ENCODE data around the gene KCNA3. TPM values are rescaled to one million over a fixed set of nuclear protein-coding genes. Genes with fewer than 3 reads are reported as not detected.

The KCNA3 gene
- 10 to 100 TPM; 23.8 to 32.3 (median 27.4) TPM for total RNA-seq

DNA sequence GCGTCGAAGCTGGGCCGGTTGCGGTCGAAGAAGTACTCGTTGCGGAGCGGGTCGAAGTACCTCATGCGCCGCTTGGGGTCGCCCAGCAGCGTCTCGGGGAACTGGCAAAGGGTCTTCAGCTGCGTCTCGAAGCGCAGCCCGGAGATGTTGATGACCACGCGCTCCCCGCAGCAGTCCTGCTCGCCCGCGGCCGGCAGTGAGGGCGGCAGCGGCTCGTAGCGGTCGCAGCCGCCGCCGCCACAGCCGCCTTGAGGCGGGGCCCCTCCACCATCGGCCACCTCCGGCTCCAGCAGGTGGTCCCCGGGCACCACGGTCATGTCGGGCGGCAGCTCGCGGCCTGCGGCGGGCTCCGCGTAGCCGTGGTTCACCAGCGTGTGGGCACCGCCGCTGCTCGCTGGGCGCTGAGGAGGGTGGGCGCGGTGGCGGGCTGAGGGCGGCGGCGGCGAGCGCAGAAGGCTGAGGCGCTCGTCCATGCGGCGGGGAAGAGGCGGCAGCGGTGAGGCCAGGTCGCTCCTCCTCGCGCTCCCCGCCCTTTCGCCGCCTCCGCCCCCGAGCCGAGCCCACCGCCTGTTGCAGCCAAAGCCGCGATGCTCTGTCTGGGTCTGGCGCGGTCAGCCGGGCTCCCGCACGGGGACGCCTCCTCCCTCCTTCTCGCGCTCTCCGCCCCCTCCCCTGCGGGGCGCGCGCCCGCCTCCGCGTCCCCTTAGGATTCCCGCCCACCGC lies at the start of gene KCNA3:
KCNA3 (minus strand) TSS at position 604 of the 723 bp plus-strand sequence; CDS start at position 473, 131 bp downstream.
- Mint-ChIP-seq H3K4me3 (peak within 1 kb of the TSS; percentile 95), H3K9me3 (no peaks in the 10 kb centered on the region), H3K4me1 (ENCODE audit: low read depth) (peaks cover 55% of the 10 kb centered on the region), H3K36me3 (ENCODE audit: insufficient read depth) (peaks cover 3% of the 10 kb centered on the region), H3K27me3 (ENCODE audit: low read depth) (no peaks in the 10 kb centered on the region)
- DNase-seq (peak; percentile 65), ATAC-seq (peak; percentile 44 to 45)

DNA sequence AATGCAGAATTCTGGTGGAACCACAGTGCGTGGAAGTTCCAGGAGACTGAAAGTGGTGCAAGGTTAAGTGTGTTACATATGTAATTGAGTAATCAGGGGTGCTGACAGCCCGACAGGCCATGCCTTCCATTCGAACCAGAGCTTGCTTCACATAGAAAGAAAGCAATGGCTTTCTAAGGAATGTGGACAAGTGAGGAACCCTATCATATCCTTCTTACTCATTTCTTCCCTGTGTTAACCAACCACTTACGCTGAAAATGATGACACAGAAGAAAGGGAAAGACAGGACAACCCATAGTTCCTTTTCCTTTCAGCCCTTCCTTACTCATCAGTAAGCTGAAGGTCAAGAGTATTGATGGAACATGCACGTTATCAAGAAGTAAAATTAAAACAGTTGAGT lies 48.1 kb upstream of the KCNA3 start:
- ATAC-seq, result no peak
- DNase-seq, result no peak
- Mint-ChIP-seq H3K27me3 (ENCODE audit: low read depth) (no peaks in the 10 kb centered on the region), H3K4me3 (no peak overlapping the region), H3K36me3 (ENCODE audit: insufficient read depth) (no peaks in the 10 kb centered on the region), H3K9me3 (no peaks in the 10 kb centered on the region), H3K4me1 (ENCODE audit: low read depth) (peaks cover 20% of the 10 kb centered on the region)

DNA sequence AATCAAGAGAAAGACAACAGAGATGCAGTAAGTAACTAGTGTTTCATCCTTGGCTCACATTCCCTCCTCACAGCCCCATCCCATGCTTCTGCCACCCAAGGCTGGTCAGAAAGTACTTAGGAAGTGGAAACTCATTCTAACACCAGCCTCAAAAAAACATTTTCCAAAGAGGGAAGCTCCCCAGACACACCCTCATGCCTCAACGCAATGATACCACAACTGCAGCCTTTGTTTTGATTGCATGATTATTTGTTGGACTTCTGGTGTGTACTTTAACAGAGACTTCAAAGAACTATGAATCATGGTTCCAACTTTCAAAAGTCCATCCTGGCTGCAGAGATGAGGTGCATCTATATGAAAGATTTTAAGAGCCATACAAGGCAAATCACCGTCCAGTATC lies 45.2 kb upstream of the KCNA3 start:
- H3K4me1 Mint-ChIP-seq (ENCODE audit: low read depth), result no peaks in the 10 kb centered on the region
- no peaks in the 10 kb centered on the region for H3K9me3 Mint-ChIP-seq
- no peaks in the 10 kb centered on the region for H3K36me3 Mint-ChIP-seq (ENCODE audit: insufficient read depth)
- ATAC-seq (no peak), DNase-seq (no peak)
- no peaks in the 10 kb centered on the region for H3K27me3 Mint-ChIP-seq (ENCODE audit: low read depth)
- H3K4me3 Mint-ChIP-seq, result no peak overlapping the region

DNA sequence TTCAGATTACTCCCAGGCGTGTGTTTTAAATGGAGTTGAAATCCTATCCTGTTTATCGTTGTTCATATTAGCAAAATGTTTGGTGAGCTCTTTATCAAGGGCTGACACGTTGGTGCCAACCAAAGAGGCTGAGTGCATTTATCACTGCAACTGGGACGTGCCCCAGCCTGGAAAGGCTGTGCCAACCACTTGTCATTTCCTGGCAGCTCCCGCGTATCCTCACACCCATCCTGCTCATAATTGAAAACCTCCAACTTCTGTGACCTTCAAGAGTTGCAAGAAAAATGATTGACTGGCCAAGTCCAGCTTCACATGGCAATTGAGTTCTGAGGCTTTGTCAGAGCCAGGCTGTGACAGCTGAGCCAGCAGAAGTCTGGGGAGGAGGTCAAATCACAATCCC lies 43.7 kb upstream of the KCNA3 start:
- Mint-ChIP-seq H3K27me3 (ENCODE audit: low read depth) (no peaks in the 10 kb centered on the region), H3K4me1 (ENCODE audit: low read depth) (no peaks in the 10 kb centered on the region), H3K4me3 (no peak overlapping the region), H3K36me3 (ENCODE audit: insufficient read depth) (no peaks in the 10 kb centered on the region), H3K9me3 (no peaks in the 10 kb centered on the region)
- ATAC-seq (no peak), DNase-seq (no peak)

GRCh38 chr1:110717179-110717578 lies 42.4 kb upstream of the KCNA3 start:
- H3K36me3 Mint-ChIP-seq (ENCODE audit: insufficient read depth), result no peaks in the 10 kb centered on the region
- no peak overlapping the region for H3K4me3 Mint-ChIP-seq
- H3K4me1 Mint-ChIP-seq (ENCODE audit: low read depth), result no peaks in the 10 kb centered on the region
- DNase-seq (no peak), ATAC-seq (no peak)
- H3K9me3 Mint-ChIP-seq, result no peaks in the 10 kb centered on the region
- H3K27me3 Mint-ChIP-seq (ENCODE audit: low read depth), result no peaks in the 10 kb centered on the region

- DNase-seq (no peak), ATAC-seq (no peak)
- Mint-ChIP-seq H3K36me3 (ENCODE audit: insufficient read depth) (no peaks in the 10 kb centered on the region), H3K4me1 (ENCODE audit: low read depth) (peaks cover 11% of the 10 kb centered on the region), H3K4me3 (no peak overlapping the region), H3K9me3 (no peaks in the 10 kb centered on the region), H3K27me3 (ENCODE audit: low read depth) (no peaks in the 10 kb centered on the region)
Observed at GRCh38 chr1:110714374-110714995, 39.7 kb upstream of the KCNA3 start.

GRCh38 chr1:110713221-110713620 lies 38.5 kb upstream of the KCNA3 start:
- no peaks in the 10 kb centered on the region for H3K27me3 Mint-ChIP-seq (ENCODE audit: low read depth)
- no peak overlapping the region for H3K4me3 Mint-ChIP-seq
- no peaks in the 10 kb centered on the region for H3K36me3 Mint-ChIP-seq (ENCODE audit: insufficient read depth)
- ATAC-seq, result no peak
- peaks cover 11% of the 10 kb centered on the region for H3K4me1 Mint-ChIP-seq (ENCODE audit: low read depth)
- no peak for DNase-seq
- H3K9me3 Mint-ChIP-seq, result no peaks in the 10 kb centered on the region

GRCh38 chr1:110710314-110710713 lies 35.6 kb upstream of the KCNA3 start:
- Mint-ChIP-seq H3K9me3 (no peaks in the 10 kb centered on the region), H3K36me3 (ENCODE audit: insufficient read depth) (no peaks in the 10 kb centered on the region), H3K4me3 (no peak overlapping the region), H3K4me1 (ENCODE audit: low read depth) (peaks cover 11% of the 10 kb centered on the region), H3K27me3 (ENCODE audit: low read depth) (no peaks in the 10 kb centered on the region)
- DNase-seq (no peak), ATAC-seq (no peak)

- Mint-ChIP-seq H3K4me1 (ENCODE audit: low read depth) (peaks cover 11% of the 10 kb centered on the region), H3K36me3 (ENCODE audit: insufficient read depth) (no peaks in the 10 kb centered on the region), H3K9me3 (no peaks in the 10 kb centered on the region), H3K27me3 (ENCODE audit: low read depth) (no peaks in the 10 kb centered on the region), H3K4me3 (no peak overlapping the region)
- DNase-seq, result no peak
- no peak for ATAC-seq
Observed at GRCh38 chr1:110708974-110709440, 34.3 kb upstream of the KCNA3 start.

DNA sequence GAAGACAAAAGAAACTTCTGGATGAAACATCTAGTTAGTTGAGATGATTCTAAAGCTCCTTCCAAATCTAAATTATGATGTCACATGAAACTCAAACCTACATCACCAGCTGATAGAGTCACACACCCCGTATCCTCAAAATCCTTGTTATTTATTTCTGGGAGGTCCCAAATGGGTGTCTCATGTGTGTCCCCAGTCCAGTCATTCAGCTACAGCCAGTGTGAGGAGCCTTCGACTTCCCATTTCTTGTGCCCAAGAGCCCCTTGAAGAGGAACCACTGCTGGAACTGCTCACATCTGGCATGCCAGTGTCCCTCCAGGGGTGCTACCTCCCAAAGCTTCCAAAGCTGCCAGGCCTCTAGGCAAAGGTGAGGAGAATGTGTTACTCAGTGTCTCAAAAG lies 32.5 kb upstream of the KCNA3 start:
- DNase-seq, result no peak
- Mint-ChIP-seq H3K36me3 (ENCODE audit: insufficient read depth) (no peaks in the 10 kb centered on the region), H3K27me3 (ENCODE audit: low read depth) (no peaks in the 10 kb centered on the region), H3K4me3 (no peak overlapping the region), H3K9me3 (no peaks in the 10 kb centered on the region), H3K4me1 (ENCODE audit: low read depth) (peaks cover 11% of the 10 kb centered on the region)
- no peak for ATAC-seq

GRCh38 chr1:110706621-110707020 lies 31.9 kb upstream of the KCNA3 start:
- H3K4me1 Mint-ChIP-seq (ENCODE audit: low read depth), result peaks cover 5% of the 10 kb centered on the region
- H3K4me3 Mint-ChIP-seq, result no peak overlapping the region
- ATAC-seq (no peak), DNase-seq (no peak)
- H3K36me3 Mint-ChIP-seq (ENCODE audit: insufficient read depth), result no peaks in the 10 kb centered on the region
- H3K27me3 Mint-ChIP-seq (ENCODE audit: low read depth), result no peaks in the 10 kb centered on the region
- no peaks in the 10 kb centered on the region for H3K9me3 Mint-ChIP-seq

- H3K36me3 Mint-ChIP-seq (ENCODE audit: insufficient read depth), result no peaks in the 10 kb centered on the region
- no peaks in the 10 kb centered on the region for H3K9me3 Mint-ChIP-seq
Observed at GRCh38 chr1:110702260-110702659, 27.5 kb upstream of the KCNA3 start.

DNA sequence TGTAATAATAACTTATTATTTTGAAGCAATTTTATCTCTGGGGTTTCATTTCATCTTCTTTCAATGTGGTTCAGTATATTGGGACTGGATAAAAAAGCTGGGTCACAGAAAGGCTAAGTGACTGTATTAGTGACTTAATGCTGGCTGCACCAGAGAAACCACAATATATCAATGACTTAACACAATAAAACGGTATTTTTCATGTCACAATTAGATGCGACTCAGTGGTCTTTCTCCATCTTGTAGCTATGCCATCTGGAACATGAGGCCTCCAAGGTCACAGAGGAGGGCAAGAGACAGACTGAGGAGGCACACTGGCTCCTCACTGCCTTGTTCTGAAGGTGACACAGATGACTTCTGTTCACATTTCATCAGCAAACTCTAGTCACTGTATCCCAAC lies 26.0 kb upstream of the KCNA3 start:
- DNase-seq (no peak), ATAC-seq (no peak)
- H3K4me3 Mint-ChIP-seq, result no peak overlapping the region
- H3K9me3 Mint-ChIP-seq, result no peaks in the 10 kb centered on the region
- H3K36me3 Mint-ChIP-seq (ENCODE audit: insufficient read depth), result no peaks in the 10 kb centered on the region
- H3K4me1 Mint-ChIP-seq (ENCODE audit: low read depth), result no peaks in the 10 kb centered on the region
- H3K27me3 Mint-ChIP-seq (ENCODE audit: low read depth), result no peaks in the 10 kb centered on the region

More at GRCh38 chr1:110702260-110702659, 27.5 kb upstream of the KCNA3 start:
- DNase-seq, result no peak
- Mint-ChIP-seq H3K27me3 (ENCODE audit: low read depth) (no peaks in the 10 kb centered on the region), H3K4me1 (ENCODE audit: low read depth) (no peaks in the 10 kb centered on the region), H3K4me3 (no peak overlapping the region)
- no peak for ATAC-seq

DNA sequence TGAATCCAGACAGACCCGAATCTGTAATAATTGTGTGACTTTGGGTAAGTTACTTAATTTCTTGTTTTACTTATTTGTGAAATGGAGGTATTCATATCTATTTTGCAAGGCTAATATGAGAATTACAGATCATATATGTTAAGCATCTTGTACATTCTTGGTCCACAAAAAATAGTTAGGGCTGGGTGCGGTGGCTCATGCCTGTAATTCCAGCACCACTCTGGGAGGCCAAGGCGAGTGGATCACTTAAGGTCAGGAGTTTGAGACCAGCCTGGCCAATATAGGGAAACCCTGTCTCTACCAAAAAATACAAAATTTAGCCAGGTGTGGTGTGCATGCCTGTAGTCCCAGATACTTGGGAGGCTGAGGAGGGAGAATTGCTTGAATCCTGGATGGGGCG lies 22.9 kb upstream of the KCNA3 start:
- DNase-seq (no peak), ATAC-seq (no peak)
- Mint-ChIP-seq H3K9me3 (no peaks in the 10 kb centered on the region), H3K36me3 (ENCODE audit: insufficient read depth) (no peaks in the 10 kb centered on the region), H3K27me3 (ENCODE audit: low read depth) (peaks cover 2% of the 10 kb centered on the region), H3K4me3 (no peak overlapping the region), H3K4me1 (ENCODE audit: low read depth) (no peaks in the 10 kb centered on the region)

DNA sequence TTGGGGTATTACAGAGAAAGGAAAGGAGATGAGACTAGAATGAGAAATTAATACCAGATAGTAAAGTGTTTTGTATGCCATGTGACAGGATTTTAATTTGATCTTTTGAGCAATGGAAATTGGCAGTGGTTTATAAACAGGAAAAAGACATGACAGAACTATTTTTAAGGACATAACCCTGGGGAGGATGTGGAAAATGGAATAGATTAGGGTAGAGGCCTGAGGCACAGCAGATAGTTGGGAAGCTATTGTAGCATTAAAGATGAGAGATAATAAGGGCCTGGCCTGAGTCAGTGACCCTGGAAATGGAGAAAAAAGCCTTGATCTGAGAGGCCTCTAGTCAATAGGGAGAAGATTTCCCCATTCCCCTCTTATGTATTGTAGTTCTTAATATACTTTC lies 22.1 kb upstream of the KCNA3 start:
- Mint-ChIP-seq H3K27me3 (ENCODE audit: low read depth) (peaks cover 2% of the 10 kb centered on the region), H3K36me3 (ENCODE audit: insufficient read depth) (no peaks in the 10 kb centered on the region), H3K4me3 (no peak overlapping the region), H3K4me1 (ENCODE audit: low read depth) (no peaks in the 10 kb centered on the region), H3K9me3 (no peaks in the 10 kb centered on the region)
- ATAC-seq (no peak), DNase-seq (no peak)

Data from activated T-cell treated with anti-CD3 and anti-CD28 coated beads, Interleukin-2, amount 50 U/mL, for 4 hours (primary cell).